Liver (tissue), 9 donors: ENCODE results near the gene OCSTAMP. TPM values are rescaled to one million over a fixed set of nuclear protein-coding genes. Genes with fewer than 3 reads are reported as not detected.

Experiments used
- DNase-seq: peaks from one replicate; pipeline ENCODE4 v3.0.0-alpha.2; 2017; ENCODE audit warnings: low spot score
- H3K27ac ChIP-seq, 2 donors: one replicate each; pipeline ENCODE4 v1.7.0; 2013; ENCODE audit warnings: inconsistent platforms in 2 of 2, low read length in 2 of 2, control low read depth in 1 of 2, low read depth in 1 of 2, mild to moderate bottlenecking in 1 of 2
- H3K27me3 ChIP-seq, 4 donors: one replicate each; pipeline versions ENCODE4 v1.6.1 to v1.7.0; 2013; ENCODE audit warnings: low read length in 3 of 4, inconsistent platforms in 1 of 4, mild to moderate bottlenecking in 1 of 4, moderate library complexity in 1 of 4; ENCODE audit not compliant: control insufficient read depth in 4 of 4, insufficient read depth in 4 of 4
- H3K36me3 ChIP-seq, 4 donors: one replicate each; pipeline versions ENCODE4 v1.6.1 to v1.7.0; 2013; ENCODE audit warnings: low read length in 3 of 4, mild to moderate bottlenecking in 3 of 4, low read depth in 1 of 4, moderate library complexity in 1 of 4; ENCODE audit not compliant: control insufficient read depth in 4 of 4, insufficient read depth in 3 of 4
- H3K4me1 ChIP-seq, 4 donors: one replicate each; pipeline versions ENCODE4 v1.6.1 to v1.7.0; 2013; ENCODE audit warnings: low read length in 3 of 4, mild to moderate bottlenecking in 3 of 4, moderate library complexity in 1 of 4; ENCODE audit not compliant: control insufficient read depth in 4 of 4, insufficient read depth in 4 of 4
- H3K4me3 ChIP-seq, 3 donors: one replicate each; pipeline versions ENCODE4 v1.6.1 to v1.7.0; 2013; ENCODE audit warnings: low read length in 3 of 3, control low read depth in 1 of 3, low read depth in 1 of 3, mild to moderate bottlenecking in 1 of 3
- H3K9ac ChIP-seq, 2 donors: one replicate each; pipeline ENCODE4 v1.7.0; 2013; ENCODE audit warnings: low read length in 2 of 2, mild to moderate bottlenecking in 2 of 2, moderate library complexity in 2 of 2, control low read depth in 1 of 2, low read depth in 1 of 2
- H3K9me3 ChIP-seq, 4 donors: one replicate each; pipeline versions ENCODE4 v1.6.1 to v1.7.0; 2013; ENCODE audit warnings: low read length in 3 of 4; ENCODE audit not compliant: control insufficient read depth in 4 of 4
- EGR1 ChIP-seq, 2 donors: IDR thresholded peaks; 2 replicates each; pipeline ENCODE4 v1.6.1; 2016 to 2018; ENCODE audit warnings: antibody characterized with exemption in 2 of 2, low read depth in 2 of 2
- FOXA1 ChIP-seq: IDR thresholded peaks from 2 replicates; pipeline ENCODE4 v1.6.1; 2016; ENCODE audit warnings: antibody characterized with exemption
- FOXA2 ChIP-seq: IDR thresholded peaks from 2 replicates; pipeline ENCODE4 v1.6.1; 2016; ENCODE audit warnings: antibody characterized with exemption
- GABPA ChIP-seq, 2 donors: IDR thresholded peaks in 1 of 2; conservative IDR thresholded peaks in 1 of 2; 2 replicates each; pipeline ENCODE4 v1.6.1; 2016; ENCODE audit warnings: antibody characterized with exemption in 2 of 2, mild to moderate bottlenecking in 1 of 2, moderate library complexity in 1 of 2
- HNF4A ChIP-seq, 2 donors: conservative IDR thresholded peaks; 2 replicates each; pipeline ENCODE4 v1.6.1; 2016; ENCODE audit warnings: antibody characterized with exemption in 2 of 2, mild to moderate bottlenecking in 2 of 2
- HNF4G ChIP-seq: IDR thresholded peaks from 2 replicates; pipeline ENCODE4 v1.6.1; 2016; ENCODE audit warnings: antibody characterized with exemption
- JUND ChIP-seq, 2 donors: IDR thresholded peaks; 2 replicates each; pipeline ENCODE4 v1.6.1; 2016; ENCODE audit warnings: antibody characterized with exemption in 2 of 2
- NR2F2 ChIP-seq: IDR thresholded peaks from 2 replicates; pipeline ENCODE4 v1.6.1; 2016; ENCODE audit warnings: antibody characterized with exemption
- RAD21 ChIP-seq, 2 donors: IDR thresholded peaks; 2 replicates each; pipeline ENCODE4 v1.6.1; 2016; ENCODE audit warnings: antibody characterized with exemption in 2 of 2, mild to moderate bottlenecking in 2 of 2
- RXRA ChIP-seq, 2 donors: IDR thresholded peaks; 2 replicates each; pipeline ENCODE4 v1.6.1; 2017 to 2018; ENCODE audit warnings: antibody characterized with exemption in 2 of 2, mild to moderate bottlenecking in 1 of 2
- SP1 ChIP-seq: IDR thresholded peaks from 2 replicates; pipeline ENCODE4 v1.6.1; 2018; ENCODE audit warnings: antibody characterized with exemption, mild to moderate bottlenecking
- TAF1 ChIP-seq: conservative IDR thresholded peaks from 2 replicates; pipeline ENCODE4 v1.6.1; 2016; ENCODE audit warnings: antibody characterized with exemption, mild to moderate bottlenecking
- WGBS: extraction: QIAGEN DNeasy Blood & Tissue Kit; methylation state at CpG from one replicate; pipeline ENCODE4 v1.1.7; 2013; 5-methylcytosine and 5-hydroxymethylcytosine counted together
- polyA plus RNA-seq, 2 donors: library from polyadenylated mRNA; stranded (reverse) in 1 of 2; unstranded in 1 of 2; fragments of 200-250 nt in 1 of 2; fragments of >200 nt in 1 of 2; fragmentation: Nextera tagmentation in 1 of 2; extraction: Ambion mirVana in 1 of 2; gene quantifications; one replicate each; pipeline versions ENCODE4 v1.2.1 to v1.2.3, GENCODE V29; 2013 to 2015
- total RNA-seq, 2 donors: library from RNA; depleted of rRNA; stranded (reverse); fragments of >200 nt; gene quantifications; one replicate each; pipeline ENCODE4 v1.2.3, GENCODE V29; 2014
- TF ChIP-seq, protein P1 (sequence below): fragments of 150-350 bp; IDR thresholded peaks from 2 replicates; pipeline ENCODE4 v1.5.1; 2017; ENCODE audit warnings: improper control_type of control experiment, low read depth, low read length; ENCODE audit not compliant: missing input control
- TF ChIP-seq, protein P2 (sequence below): IDR thresholded peaks from 2 replicates; pipeline ENCODE4 v1.6.1; 2016; ENCODE audit warnings: antibody characterized with exemption, mild to moderate bottlenecking
- TF ChIP-seq, protein P3 (sequence below): IDR thresholded peaks from 2 replicates; pipeline ENCODE4 v1.6.1; 2016; ENCODE audit warnings: antibody characterized with exemption
- TF ChIP-seq, protein P4 (sequence below): IDR thresholded peaks from 2 replicates; pipeline ENCODE4 v1.6.1; 2016; ENCODE audit warnings: antibody characterized with exemption
- TF ChIP-seq, protein P5 (sequence below): IDR thresholded peaks from 2 replicates; pipeline ENCODE4 v1.6.1; 2016; ENCODE audit warnings: antibody characterized with exemption
- donor health status: healthy.
- donor health status: healthy.
- donor health status: healthy.
- donor health status: healthy.
- donor health status: healthy.

OCSTAMP gene
- total and polyA plus RNA-seq, 4 donors = not detected

DNA sequence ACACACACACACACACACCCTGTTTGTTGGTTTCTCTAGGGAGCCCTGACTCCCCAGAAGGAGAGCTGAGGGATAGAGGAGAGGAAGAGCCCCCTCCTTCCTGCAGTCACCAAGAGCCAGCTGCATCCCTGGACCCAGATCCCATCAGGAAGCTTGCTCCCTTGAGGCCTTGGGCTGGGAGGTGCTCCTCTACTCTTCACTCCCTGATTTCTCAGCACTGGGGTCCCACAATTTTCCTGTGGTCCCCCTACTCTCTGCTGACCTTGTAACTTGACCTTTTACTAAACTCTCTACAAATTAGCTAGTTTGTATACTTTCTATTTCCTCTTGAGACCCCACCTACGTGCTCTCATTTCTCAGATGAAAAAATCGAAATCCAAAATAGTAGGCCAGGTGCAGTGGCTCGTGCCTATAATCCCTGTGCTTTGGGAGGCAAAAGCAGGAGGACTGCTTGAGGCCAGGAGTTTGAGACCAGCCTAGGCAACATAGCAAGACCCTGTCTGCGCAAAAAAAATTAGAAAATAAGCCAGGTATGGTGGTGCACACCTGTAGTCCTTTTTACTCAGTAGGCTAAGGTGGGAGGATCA is 5.0 kb upstream of the OCSTAMP start:
- Histone ChIP-seq H3K4me3 (no peak overlapping the region), H3K27ac (no peak overlapping the region), H3K27me3 (no peaks in the 10 kb centered on the region), H3K9ac (no peak overlapping the region), H3K4me1 (no peaks in the 10 kb centered on the region), H3K36me3 (no peaks in the 10 kb centered on the region), H3K9me3 (no peaks in the 10 kb centered on the region)
- DNase-seq = no peak
- WGBS = 90% methylated on average over 4 of the region's 4 CpGs
- TF ChIP-seq, protein P1, sequence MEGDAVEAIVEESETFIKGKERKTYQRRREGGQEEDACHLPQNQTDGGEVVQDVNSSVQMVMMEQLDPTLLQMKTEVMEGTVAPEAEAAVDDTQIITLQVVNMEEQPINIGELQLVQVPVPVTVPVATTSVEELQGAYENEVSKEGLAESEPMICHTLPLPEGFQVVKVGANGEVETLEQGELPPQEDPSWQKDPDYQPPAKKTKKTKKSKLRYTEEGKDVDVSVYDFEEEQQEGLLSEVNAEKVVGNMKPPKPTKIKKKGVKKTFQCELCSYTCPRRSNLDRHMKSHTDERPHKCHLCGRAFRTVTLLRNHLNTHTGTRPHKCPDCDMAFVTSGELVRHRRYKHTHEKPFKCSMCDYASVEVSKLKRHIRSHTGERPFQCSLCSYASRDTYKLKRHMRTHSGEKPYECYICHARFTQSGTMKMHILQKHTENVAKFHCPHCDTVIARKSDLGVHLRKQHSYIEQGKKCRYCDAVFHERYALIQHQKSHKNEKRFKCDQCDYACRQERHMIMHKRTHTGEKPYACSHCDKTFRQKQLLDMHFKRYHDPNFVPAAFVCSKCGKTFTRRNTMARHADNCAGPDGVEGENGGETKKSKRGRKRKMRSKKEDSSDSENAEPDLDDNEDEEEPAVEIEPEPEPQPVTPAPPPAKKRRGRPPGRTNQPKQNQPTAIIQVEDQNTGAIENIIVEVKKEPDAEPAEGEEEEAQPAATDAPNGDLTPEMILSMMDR = no peak
- TF ChIP-seq, protein P2, sequence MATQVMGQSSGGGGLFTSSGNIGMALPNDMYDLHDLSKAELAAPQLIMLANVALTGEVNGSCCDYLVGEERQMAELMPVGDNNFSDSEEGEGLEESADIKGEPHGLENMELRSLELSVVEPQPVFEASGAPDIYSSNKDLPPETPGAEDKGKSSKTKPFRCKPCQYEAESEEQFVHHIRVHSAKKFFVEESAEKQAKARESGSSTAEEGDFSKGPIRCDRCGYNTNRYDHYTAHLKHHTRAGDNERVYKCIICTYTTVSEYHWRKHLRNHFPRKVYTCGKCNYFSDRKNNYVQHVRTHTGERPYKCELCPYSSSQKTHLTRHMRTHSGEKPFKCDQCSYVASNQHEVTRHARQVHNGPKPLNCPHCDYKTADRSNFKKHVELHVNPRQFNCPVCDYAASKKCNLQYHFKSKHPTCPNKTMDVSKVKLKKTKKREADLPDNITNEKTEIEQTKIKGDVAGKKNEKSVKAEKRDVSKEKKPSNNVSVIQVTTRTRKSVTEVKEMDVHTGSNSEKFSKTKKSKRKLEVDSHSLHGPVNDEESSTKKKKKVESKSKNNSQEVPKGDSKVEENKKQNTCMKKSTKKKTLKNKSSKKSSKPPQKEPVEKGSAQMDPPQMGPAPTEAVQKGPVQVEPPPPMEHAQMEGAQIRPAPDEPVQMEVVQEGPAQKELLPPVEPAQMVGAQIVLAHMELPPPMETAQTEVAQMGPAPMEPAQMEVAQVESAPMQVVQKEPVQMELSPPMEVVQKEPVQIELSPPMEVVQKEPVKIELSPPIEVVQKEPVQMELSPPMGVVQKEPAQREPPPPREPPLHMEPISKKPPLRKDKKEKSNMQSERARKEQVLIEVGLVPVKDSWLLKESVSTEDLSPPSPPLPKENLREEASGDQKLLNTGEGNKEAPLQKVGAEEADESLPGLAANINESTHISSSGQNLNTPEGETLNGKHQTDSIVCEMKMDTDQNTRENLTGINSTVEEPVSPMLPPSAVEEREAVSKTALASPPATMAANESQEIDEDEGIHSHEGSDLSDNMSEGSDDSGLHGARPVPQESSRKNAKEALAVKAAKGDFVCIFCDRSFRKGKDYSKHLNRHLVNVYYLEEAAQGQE = no peak
- TF ChIP-seq FOXA2 (no peak), NR2F2 (no peak), HNF4A (conservative IDR thresholded peaks at IDR 0.05) (no peak), HNF4G (no peak), EGR1 (IDR thresholded peaks at IDR 0.05; ENCODE audit: low read depth in 2 of 2) (no peak), RXRA (IDR thresholded peaks at IDR 0.05) (no peak), JUND (IDR thresholded peaks at IDR 0.05) (no peak), RAD21 (IDR thresholded peaks at IDR 0.05) (no peak), FOXA1 (no peak), GABPA (IDR thresholded peaks at IDR 0.05 in 1 of 2, conservative IDR thresholded peaks at IDR 0.05 in 1 of 2) (no peak), SP1 (no peak), TAF1 (no peak)
- TF ChIP-seq, protein P3, sequence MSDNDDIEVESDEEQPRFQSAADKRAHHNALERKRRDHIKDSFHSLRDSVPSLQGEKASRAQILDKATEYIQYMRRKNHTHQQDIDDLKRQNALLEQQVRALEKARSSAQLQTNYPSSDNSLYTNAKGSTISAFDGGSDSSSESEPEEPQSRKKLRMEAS = no peak
- TF ChIP-seq, protein P4, sequence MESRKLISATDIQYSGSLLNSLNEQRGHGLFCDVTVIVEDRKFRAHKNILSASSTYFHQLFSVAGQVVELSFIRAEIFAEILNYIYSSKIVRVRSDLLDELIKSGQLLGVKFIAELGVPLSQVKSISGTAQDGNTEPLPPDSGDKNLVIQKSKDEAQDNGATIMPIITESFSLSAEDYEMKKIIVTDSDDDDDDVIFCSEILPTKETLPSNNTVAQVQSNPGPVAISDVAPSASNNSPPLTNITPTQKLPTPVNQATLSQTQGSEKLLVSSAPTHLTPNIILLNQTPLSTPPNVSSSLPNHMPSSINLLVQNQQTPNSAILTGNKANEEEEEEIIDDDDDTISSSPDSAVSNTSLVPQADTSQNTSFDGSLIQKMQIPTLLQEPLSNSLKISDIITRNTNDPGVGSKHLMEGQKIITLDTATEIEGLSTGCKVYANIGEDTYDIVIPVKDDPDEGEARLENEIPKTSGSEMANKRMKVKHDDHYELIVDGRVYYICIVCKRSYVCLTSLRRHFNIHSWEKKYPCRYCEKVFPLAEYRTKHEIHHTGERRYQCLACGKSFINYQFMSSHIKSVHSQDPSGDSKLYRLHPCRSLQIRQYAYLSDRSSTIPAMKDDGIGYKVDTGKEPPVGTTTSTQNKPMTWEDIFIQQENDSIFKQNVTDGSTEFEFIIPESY = no peak
- TF ChIP-seq, protein P5, sequence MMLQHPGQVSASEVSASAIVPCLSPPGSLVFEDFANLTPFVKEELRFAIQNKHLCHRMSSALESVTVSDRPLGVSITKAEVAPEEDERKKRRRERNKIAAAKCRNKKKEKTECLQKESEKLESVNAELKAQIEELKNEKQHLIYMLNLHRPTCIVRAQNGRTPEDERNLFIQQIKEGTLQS = no peak
